ENCODE data around the gene NPHS1. TPM values are rescaled to one million over a fixed set of nuclear protein-coding genes. Genes with fewer than 3 reads are reported as not detected.

NPHS1 gene
- total RNA-seq, 1 donor from 2014 or later: 0.62 TPM

DNA sequence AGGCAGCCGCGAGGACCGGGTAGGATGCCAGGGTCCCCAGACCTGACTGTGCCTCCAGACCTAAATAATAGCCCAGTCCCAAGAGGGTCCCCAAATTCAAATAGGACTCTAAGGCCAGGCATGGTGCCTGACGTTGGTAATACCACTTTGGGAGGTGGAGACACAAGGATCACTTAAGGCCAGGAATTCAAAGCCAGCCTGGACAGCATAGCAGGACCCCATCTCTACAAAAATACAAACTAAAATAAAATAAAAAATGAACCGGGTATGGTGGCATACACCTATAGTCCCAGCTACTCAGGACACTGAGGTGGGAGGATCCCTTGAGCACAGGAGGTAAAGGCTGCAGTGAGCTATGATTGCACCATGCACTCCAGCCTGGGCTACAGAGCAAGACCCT is 10.7 kb upstream of the NPHS1 start:
- peaks cover 45% of the 10 kb centered on the region for H3K4me1 Mint-ChIP-seq
- no peak overlapping the region for H3K4me2 ChIP-seq
- no peaks in the 10 kb centered on the region for H3K9me3 ChIP-seq (ENCODE audit: low read depth)
- H3F3A ChIP-seq (ENCODE audit: low read depth): peaks cover 18% of the 10 kb centered on the region
- no peak overlapping the region for H2AFZ ChIP-seq (replicated peaks)
- peaks cover 21% of the 10 kb centered on the region for H3K27me3 Mint-ChIP-seq (ENCODE audit: insufficient read depth, low read depth)
- H3K79me2 ChIP-seq (ENCODE audit: low read depth): no peaks in the 10 kb centered on the region
- no peak overlapping the region for H3K4me3 Mint-ChIP-seq
- H3K27ac ChIP-seq: no peak overlapping the region
- H3K27me3 ChIP-seq: peaks cover 46% of the 10 kb centered on the region
- no peak overlapping the region for H3K4me3 ChIP-seq
- H3K4me1 ChIP-seq: peaks cover 24% of the 10 kb centered on the region
- H3K9ac ChIP-seq: no peak overlapping the region
- no peaks in the 10 kb centered on the region for H3K36me3 ChIP-seq
- DNase-seq (ENCODE audit: low spot score): no peak
- no peaks in the 10 kb centered on the region for H3K9me3 Mint-ChIP-seq
- peaks cover 4% of the 10 kb centered on the region for H4K20me1 ChIP-seq (ENCODE audit: low read depth)
- TF ChIP-seq EZH2phosphoT487 (IDR thresholded peaks at IDR 0.05) (no peak), EZH2 (IDR thresholded peaks at IDR 0.05) (no peak)
- TF ChIP-seq, protein P1, sequence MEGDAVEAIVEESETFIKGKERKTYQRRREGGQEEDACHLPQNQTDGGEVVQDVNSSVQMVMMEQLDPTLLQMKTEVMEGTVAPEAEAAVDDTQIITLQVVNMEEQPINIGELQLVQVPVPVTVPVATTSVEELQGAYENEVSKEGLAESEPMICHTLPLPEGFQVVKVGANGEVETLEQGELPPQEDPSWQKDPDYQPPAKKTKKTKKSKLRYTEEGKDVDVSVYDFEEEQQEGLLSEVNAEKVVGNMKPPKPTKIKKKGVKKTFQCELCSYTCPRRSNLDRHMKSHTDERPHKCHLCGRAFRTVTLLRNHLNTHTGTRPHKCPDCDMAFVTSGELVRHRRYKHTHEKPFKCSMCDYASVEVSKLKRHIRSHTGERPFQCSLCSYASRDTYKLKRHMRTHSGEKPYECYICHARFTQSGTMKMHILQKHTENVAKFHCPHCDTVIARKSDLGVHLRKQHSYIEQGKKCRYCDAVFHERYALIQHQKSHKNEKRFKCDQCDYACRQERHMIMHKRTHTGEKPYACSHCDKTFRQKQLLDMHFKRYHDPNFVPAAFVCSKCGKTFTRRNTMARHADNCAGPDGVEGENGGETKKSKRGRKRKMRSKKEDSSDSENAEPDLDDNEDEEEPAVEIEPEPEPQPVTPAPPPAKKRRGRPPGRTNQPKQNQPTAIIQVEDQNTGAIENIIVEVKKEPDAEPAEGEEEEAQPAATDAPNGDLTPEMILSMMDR (IDR thresholded peaks at IDR 0.05): no peak
- no peak overlapping the region for H3K27ac Mint-ChIP-seq
- peaks cover 23% of the 10 kb centered on the region for H3K36me3 Mint-ChIP-seq

DNA sequence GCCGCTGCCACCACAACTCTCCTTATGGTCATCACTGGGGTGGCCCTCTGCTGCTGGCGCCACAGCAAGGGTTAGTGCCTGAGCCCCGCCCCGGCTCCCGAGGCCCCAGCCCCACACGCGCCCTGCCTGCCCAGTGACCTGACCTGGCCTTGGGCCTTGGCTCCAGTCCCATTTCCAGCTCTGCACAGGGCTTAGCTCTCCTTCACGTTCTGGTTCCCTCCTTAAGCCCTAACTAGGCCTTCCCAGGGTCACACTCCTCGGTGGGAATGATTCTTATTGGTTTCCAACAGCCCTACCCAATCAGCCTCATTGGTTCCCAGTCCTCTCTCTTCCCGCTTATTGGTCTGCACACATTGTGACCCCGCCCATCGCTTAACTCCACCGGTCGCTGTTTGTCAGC is 10.2 kb upstream of the NPHS1 start:
- H3K4me1 Mint-ChIP-seq: peaks cover 45% of the 10 kb centered on the region

DNA sequence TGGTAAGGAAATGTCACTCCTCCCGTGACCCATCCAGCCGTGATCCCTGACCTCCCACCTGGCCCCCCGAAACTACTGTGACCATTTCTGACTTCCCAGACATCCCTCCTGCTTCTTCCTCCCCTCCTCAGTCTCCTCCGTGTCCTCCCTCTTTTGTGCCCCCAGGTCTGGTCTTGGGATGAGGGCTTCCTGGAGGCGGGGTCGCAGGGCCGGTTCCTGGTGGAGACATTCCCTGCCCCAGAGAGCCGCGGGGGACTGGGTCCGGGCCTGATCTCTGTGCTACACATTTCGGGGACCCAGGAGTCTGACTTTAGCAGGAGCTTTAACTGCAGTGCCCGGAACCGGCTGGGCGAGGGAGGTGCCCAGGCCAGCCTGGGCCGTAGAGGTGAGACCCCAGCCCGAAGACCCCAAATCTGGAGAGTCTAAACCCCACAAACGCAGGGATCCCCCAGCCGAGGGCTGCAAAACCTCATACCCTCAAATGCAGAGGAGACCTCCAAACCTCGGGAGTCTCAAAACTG is 9.4 kb upstream of the NPHS1 start:
- H3K27ac Mint-ChIP-seq: peak overlapping the region; percentile 54
- H3K36me3 ChIP-seq: no peaks in the 10 kb centered on the region

More for the DNA sequence above, 10.2 kb upstream of the NPHS1 start:
- Histone ChIP-seq H3K4me3 (no peak overlapping the region), H3K4me1 (peaks cover 19% of the 10 kb centered on the region), H3K79me2 (ENCODE audit: low read depth) (no peaks in the 10 kb centered on the region), H3F3A (ENCODE audit: low read depth) (peaks cover 14% of the 10 kb centered on the region), H3K36me3 (no peaks in the 10 kb centered on the region), H3K9me3 (ENCODE audit: low read depth) (no peaks in the 10 kb centered on the region), H2AFZ (replicated peaks) (no peak overlapping the region), H3K27ac (no peak overlapping the region), H3K9ac (no peak overlapping the region), H4K20me1 (ENCODE audit: low read depth) (peaks cover 6% of the 10 kb centered on the region), H3K27me3 (peaks cover 51% of the 10 kb centered on the region), H3K4me2 (no peak overlapping the region)
- H3K36me3 Mint-ChIP-seq: peaks cover 22% of the 10 kb centered on the region
- H3K27me3 Mint-ChIP-seq (ENCODE audit: insufficient read depth, low read depth): peaks cover 20% of the 10 kb centered on the region
- DNase-seq (ENCODE audit: low spot score): no peak
- no peak overlapping the region for H3K27ac Mint-ChIP-seq
- peak overlapping the region; percentile 71 for H3K4me3 Mint-ChIP-seq
- no peaks in the 10 kb centered on the region for H3K9me3 Mint-ChIP-seq
- TF ChIP-seq EZH2 (IDR thresholded peaks at IDR 0.05) (no peak), EZH2phosphoT487 (IDR thresholded peaks at IDR 0.05) (no peak)
- TF ChIP-seq, protein P1 (IDR thresholded peaks at IDR 0.05): no peak

More for the DNA sequence above, 9.4 kb upstream of the NPHS1 start:
- Histone ChIP-seq H3F3A (ENCODE audit: low read depth) (peaks cover 21% of the 10 kb centered on the region), H3K9me3 (ENCODE audit: low read depth) (no peaks in the 10 kb centered on the region), H2AFZ (replicated peaks) (peak overlapping the region; percentile 76), H3K27ac (no peak overlapping the region), H3K4me3 (peak overlapping the region; percentile 49), H3K27me3 (peaks cover 60% of the 10 kb centered on the region), H3K79me2 (ENCODE audit: low read depth) (no peaks in the 10 kb centered on the region), H3K9ac (no peak overlapping the region), H3K4me1 (peaks cover 17% of the 10 kb centered on the region), H4K20me1 (ENCODE audit: low read depth) (peaks cover 8% of the 10 kb centered on the region), H3K4me2 (peak overlapping the region; percentile 94)
- H3K27me3 Mint-ChIP-seq (ENCODE audit: insufficient read depth, low read depth): peaks cover 17% of the 10 kb centered on the region
- TF ChIP-seq EZH2 (IDR thresholded peaks at IDR 0.05): no peak
- TF ChIP-seq, protein P1 (IDR thresholded peaks at IDR 0.05): no peak
- TF ChIP-seq EZH2phosphoT487 (IDR thresholded peaks at IDR 0.05): no peak
- H3K4me1 Mint-ChIP-seq: peaks cover 48% of the 10 kb centered on the region
- H3K4me3 Mint-ChIP-seq: peak overlapping the region; percentile 84
- no peaks in the 10 kb centered on the region for H3K9me3 Mint-ChIP-seq
- DNase-seq (ENCODE audit: low spot score): peak; percentile 19
- peaks cover 20% of the 10 kb centered on the region for H3K36me3 Mint-ChIP-seq
